ENCODE data around the gene CALML6. TPM values are rescaled to one million over a fixed set of nuclear protein-coding genes. Genes with fewer than 3 reads are reported as not detected.
"Not testable (repeated sequence)": the region's sequence is repeated elsewhere in the genome, so short reads cannot be mapped to it uniquely, and the experiment has no call there.

CALML6 gene, protein sequence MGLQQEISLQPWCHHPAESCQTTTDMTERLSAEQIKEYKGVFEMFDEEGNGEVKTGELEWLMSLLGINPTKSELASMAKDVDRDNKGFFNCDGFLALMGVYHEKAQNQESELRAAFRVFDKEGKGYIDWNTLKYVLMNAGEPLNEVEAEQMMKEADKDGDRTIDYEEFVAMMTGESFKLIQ
- total RNA-seq (2014; rRNA removed; shearing (Covaris generic)), result not detected in 2 replicates
- polyA plus RNA-seq (2015; cell fraction: cytosol; rRNA removed), result not detected in 2 replicates
- 0.18 TPM in 1 of 2 replicates, not detected in the other for polyA plus RNA-seq (2015; cell fraction: nucleus; rRNA removed)

DNA sequence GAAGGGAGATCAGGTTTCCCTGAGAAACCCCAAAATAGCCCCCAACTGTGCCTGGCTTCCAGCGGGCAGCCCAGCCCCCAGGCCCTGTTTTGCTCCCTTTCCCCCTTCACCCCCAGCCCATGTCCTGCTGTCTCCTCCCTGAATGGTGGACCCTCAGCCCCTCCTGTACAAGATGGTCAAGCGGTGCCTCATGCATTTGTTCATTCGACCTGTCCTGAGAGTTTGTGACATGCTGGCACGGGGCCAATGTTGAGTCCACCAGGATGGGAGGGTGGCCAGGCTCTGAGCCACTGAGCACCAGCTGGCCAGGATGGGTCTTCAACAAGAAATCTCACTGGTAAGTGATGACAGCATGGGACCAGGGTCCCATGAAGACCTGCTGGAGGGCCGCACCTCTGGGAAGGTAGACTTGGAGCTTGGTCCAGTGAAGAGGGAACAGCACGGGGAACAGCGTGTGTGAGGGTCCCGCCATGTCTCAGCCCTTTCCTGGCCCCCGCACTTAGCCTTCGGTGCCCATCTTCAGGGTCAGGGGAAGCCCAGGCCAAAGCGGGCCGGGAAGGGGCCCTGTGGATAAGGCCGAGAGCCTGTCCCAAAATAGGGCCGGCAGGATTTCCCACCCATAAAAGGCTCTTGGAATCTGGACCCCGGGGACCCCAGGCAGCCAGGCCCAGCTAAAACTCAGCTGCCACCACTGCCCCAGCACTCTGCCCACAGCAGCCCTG, at the start of gene CALML6:
Gene CALML6 (plus strand): TSS at position 290 of the 722 bp plus-strand sequence. CDS start 21 bp downstream, at position 311.
- no peak for DNase-seq (ENCODE audit: low read depth)

DNA sequence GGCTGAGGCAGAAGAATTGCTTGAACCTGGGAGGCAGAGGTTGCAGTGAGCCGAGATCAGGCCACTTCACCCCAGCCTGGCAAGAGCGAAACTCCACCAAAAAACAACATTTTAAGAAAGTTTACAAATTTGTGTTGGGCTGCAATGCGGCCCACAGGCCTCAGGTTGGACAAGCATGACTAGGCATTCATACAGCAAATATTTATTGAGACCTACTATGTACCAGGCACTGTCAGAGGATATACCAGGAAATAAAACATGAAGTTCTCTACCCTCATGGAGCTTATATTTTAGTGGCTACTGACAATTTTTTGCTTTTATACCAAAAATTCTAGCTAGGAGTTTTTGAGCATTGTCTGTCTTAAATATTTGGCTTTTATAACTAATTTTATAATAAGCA, 47.9 kb upstream of the CALML6 start:
- no peak for DNase-seq (ENCODE audit: low read depth)

DNA sequence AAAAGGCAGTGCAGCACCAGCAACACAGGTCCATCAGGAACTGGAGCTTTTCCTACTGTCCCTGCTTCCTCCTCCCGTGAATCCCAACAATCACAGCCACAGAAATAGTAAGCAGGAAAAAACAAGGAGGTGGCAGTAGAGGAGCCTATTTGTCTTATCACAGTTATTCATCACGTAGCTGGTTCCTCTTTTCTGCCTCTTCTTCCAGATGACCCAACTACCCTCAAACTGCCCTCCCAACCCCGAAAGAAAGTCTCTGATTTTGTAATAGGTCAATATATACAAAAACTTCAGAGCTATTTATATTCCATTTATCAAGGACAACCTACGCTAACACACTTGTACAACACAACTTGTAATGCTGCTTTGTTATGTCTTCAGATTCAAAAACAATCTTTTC, 45.6 kb upstream of the CALML6 start:
- DNase-seq (ENCODE audit: low read depth), result no peak

DNA sequence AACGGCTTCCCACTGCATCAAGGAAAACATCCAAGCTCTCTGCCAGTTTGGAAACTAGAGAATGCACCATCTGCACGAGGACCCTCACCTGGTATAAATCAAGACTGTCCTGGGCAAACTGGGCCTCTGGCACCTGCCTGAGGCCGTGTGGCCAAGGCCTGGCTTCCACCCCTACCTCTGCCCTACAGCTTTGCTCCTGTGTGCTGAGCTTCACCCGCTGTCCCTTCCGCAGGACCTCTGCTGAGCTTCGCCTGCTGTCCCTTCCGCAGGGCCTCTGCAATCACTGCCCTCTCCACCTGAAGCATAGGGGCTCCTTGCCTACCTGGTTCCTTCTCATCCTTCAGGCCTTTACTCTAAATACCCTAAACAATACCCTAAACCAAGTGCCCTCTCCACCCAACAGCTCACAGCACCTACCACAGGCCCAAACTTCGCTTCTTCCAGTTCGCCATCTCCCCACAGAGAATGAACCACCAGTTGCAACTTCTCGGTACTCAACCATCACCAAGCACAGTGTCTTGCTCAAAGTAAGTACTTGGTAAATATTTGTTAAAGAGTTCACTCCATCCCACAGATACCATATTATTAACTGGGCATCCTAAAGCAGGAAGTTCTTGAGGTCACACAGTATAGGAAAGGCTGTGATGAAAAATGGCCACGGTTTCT, 42.6 kb upstream of the CALML6 start:
- DNase-seq (ENCODE audit: low read depth), result no peak

DNA sequence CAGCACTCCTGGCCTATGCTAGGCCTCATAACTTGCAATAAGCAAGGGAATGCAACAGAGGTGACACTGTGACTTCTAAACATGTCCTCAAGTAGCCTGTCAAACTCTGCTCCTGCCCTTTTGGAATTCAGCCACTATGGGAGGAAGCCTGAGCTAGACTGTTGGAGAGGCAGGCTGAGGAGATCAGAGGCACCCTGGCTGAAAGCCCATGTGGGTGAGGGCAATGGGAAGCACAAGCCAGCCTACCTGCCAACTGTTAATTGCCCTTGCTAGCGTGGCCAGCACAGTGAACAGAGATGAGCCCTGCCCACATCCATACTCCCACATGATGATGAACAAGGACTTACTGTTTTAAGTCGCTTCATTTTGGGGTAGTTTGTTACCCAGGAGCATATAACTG, 41.9 kb upstream of the CALML6 start:
- DNase-seq (ENCODE audit: low read depth), result no peak

DNA sequence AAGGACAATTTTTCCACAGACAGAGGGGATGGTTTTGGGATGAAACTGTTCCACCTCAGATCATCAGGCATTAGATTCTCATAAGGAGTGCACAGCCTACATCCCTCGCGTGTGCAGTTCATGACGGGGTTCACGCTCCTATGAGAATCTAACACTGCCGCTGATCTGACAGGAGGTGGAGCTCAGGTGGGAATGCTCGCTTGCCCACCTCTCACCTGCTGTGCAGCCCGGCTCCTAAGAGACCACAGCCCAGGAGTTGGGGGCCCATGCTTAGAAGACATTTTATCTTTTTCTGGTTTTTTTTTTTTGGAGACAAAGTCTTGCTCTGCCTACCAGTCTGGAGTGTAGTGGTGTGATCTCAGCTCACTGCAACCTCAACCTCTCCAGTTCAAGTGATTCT, 40.2 kb upstream of the CALML6 start:
- DNase-seq (ENCODE audit: low read depth), result no peak

DNA sequence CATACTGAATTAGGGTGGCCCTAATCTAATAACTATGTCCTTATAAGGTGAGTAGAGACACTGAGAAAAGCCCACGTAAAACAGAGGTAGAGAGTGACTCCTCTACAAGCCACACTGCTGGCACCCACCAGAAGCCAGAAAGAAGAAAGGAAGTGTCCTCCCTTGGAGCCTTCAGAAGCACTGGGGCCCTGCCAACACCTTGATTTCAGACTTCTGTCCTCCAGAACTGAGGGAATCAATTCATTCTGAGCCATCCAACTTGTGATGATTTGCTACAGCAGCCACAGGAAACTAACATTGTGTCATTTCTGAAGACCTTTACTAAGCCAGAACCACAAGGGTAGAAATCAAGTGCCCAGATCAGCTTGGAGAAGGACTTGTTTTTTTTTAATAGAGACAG, 39.1 kb upstream of the CALML6 start:
- no peak for DNase-seq (ENCODE audit: low read depth)

DNA sequence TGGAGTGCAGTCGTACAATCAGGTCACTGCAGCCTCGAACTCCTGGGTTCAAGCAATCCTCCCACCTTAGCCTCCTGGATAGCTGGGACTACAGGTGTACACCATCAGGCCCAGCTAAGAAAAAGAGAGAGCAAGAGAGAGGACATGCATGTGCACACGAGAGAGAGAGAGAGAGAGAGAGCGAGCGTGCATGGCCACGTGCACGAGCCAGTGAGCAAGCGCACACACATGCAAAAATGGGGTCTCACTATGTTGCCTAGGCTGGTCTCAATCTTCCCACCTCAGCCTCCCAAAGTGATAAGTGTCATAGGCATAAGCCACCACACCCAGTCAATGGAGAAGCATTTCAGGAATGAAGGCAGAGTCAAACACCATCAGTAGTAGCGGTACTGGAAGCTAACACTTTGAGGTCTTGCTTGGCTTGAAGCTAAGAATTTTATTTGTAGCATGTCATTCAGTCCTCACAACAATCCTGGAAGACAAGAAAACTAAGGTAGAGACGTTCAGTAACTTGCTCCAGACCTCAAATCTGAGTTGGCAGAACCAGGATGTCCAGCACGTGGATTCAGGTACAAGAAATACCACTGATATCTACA, 38.6 kb upstream of the CALML6 start:
- DNase-seq (ENCODE audit: low read depth), result no peak

DNA sequence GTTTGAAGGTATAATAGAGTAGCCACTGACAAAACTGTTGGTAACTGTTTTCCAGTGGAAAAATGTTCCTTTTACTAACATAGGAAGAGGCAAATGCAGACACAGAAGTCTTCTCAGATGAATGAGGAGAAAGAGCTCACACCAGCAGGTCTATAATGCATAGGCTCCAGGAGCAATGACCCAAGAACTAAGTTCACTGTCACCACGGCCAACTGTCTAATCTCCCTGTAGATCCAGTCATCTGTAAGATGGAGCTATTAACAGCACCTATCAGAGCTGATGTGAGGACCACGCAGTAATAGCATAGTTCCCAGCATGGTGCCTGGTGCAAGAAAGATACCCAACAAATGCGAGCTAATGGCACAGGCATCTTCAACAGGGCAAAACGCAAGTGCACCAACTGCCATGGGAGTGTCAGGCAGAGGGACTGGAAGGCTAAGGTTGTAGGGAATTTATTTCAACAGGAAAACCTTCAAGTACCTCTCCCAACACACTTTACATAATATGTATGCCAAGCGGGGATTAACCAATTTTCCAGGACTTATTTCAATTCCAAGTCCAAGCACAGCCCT, 37.1 kb upstream of the CALML6 start:
- DNase-seq (ENCODE audit: low read depth), result no peak

DNA sequence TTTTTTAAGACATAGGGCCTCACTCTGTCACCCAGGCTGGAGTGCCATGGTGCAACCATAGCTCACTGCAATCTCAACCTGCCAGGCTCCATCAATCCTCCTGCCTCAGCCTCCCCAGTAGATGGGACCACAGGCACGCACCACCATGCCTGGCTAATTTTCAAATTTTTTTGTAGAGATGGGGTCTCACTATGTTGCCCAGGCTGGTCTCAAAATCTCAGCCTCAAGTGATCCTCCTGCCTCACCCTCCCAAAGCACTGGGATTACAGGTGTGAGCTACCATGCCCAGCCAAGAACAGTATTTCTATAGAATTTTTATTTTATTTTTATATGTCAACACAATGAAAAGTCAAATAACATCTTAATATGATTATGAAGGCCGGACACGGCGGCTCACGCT, 35.1 kb upstream of the CALML6 start:
- no peak for DNase-seq (ENCODE audit: low read depth)

DNA sequence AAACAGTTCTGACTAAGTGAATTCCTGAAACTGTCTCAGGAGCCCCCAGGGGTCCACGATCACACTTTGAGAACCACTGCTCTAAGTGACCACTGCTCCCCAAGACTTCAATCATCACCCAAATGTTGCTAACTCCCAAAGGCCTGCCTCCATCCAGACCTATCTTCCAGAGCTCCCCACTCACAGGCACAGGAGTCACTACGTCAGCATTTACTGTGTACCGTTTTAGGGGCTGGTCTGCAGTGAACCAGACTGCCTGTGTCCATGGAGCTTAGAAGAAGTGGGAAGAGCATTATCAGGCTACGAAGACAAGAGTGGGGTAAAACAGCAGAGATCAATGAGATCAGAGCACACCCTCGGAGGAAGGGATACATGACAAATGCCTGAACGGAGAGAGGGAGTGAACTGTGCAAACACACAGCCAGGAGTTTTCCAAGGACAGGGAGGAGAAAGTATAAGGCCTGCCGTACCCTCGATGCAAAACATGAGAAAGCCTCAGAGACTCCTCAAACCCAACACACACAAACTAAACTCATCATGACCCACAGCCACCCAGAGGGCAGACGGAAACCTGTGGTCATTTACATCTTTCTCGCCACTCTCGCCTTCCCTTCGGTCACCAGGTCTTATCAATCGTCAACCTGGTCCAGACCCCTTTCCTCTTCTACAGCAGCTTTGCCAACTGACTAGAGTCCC, 34.3 kb upstream of the CALML6 start:
- DNase-seq (ENCODE audit: low read depth), result no peak

DNA sequence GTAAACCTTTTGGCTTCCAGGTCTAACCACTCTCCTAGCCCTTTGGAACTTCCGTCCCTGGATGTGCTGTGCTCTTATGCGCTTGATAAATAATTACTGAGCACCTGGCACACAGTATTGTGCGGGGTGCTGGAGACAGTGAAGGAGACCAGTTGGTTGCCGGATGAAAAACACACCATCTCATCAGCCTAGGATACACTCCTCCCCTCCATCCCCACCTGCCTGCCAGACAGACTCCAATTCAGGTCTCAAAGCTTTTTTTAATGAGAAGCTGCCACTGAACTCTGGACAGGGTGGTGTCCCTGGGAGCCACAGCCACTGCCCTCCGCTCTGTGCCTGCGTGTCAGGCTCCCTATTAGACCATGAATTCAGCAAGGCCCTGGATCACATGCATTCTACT, 33.3 kb upstream of the CALML6 start:
- DNase-seq (ENCODE audit: low read depth), result no peak

DNA sequence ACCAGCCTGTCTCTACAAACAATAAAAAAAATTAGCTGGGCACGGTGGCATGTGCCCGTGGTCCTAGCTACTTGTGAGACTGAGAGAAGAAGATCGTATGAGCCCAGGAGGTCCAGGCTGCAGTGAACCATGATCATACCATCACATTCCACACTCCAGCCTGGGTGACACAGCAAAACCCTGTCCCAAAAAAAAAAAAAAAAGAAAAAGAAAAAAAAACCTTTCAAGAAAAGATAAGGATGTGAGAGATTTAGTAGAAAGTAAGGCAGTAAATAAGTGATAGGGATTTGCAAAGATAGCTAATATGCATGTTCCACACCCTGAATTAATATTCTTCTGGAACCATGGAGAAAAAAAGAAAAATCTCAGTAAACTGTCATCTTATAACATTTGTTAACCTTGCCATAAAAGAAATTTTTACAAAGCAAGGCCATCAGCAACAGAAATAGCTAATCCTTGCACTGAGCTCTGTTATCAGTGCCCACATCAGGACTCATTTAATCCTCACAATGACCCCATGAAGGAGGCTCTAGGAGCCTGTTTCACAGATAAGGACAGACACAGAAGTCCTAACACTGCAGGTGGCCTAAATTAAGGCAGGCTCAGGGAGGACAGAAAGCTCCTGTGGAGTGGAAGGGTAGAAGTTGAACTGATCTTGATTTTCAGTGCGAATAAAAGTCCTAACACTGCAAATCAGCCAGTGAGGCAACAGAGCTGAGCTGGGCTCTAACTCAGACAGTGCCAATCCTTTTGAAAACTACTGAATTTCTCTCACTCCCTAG, 31.8 kb upstream of the CALML6 start:
- DNase-seq (ENCODE audit: low read depth), result no peak

DNA sequence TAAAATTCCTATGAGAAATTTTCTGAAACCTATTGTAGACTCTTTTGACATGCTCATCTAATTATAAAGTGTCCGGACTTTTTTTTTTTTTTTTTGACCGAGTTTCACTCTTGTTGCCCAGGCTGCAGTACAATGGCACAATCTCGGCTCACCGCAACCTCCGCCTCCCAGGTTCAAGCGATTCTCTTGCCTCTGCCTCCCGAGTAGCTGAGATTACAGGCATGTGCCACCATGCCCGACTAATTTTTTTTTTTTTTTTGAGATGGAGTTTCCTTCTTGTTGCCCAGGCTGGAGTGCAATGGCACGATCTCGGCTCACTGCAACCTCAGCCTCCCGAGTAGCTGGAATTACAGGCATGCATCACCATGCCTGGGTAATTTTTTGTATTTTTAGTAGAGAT, 31.2 kb upstream of the CALML6 start:
- DNase-seq (ENCODE audit: low read depth), result not testable (repeated sequence)

DNA sequence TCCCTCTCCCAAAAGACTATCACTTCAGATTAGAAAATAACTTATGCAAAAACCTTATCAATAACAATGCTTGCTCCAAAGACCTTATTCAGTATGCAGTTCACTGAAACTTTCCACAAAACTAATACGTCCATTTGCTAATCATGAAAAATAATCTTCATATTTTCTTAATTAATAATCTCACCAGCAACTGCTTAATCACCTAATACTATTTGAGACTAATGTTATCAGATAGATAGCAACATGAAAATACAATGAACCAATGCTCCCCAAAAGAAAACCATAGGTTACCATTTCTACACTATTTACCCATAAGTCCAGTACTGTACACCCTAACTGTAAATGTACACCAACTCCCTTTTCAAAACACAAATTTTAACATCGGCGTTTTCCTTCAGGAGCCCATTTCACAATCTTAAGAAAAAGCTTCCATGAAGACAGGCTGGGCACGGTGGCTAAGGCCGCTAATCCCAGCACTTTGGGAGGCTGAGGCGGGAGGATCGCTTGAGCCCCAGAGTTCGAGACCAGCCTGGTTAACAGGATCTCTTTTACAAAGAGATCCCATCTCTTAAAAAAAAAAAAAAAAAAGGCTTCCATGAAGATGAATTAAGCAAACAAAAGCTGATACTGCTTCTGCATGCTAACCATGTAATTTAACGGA, 25.8 kb upstream of the CALML6 start:
- peak; percentile 22 for DNase-seq (ENCODE audit: low read depth)

DNA sequence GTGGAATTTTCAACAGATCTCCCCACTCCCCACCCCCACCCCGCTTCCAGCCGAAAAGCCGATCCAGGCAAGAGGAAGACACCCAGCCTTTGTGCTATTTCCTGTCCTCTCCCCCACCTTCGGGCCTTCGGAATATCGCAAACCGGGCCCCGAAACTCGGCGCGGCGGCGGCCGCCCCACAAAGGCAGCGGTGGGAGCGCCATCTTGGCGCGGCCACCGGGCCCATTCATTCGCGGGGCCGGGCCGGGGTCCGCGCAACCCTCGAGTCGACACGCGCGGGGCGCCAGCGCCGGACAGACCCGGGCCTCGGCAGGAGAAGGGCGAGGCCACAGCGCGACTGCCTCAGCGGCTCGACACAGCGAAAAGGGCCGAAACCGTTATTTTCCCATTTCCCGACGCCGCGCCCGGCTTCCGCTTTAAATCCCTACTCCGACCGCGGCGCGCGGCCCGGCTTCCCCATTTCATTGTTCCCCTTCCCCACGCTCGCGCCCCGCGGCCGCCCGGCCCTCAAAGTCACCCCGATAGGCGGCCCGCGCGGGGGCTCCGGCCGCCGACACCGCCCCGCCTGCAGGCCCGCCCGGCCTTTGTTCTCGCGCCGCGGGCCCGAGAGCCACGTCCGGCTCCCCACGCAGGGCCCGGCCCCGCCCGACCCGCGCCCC, 25.1 kb upstream of the CALML6 start:
- DNase-seq (ENCODE audit: low read depth), result peak; percentile 45

DNA sequence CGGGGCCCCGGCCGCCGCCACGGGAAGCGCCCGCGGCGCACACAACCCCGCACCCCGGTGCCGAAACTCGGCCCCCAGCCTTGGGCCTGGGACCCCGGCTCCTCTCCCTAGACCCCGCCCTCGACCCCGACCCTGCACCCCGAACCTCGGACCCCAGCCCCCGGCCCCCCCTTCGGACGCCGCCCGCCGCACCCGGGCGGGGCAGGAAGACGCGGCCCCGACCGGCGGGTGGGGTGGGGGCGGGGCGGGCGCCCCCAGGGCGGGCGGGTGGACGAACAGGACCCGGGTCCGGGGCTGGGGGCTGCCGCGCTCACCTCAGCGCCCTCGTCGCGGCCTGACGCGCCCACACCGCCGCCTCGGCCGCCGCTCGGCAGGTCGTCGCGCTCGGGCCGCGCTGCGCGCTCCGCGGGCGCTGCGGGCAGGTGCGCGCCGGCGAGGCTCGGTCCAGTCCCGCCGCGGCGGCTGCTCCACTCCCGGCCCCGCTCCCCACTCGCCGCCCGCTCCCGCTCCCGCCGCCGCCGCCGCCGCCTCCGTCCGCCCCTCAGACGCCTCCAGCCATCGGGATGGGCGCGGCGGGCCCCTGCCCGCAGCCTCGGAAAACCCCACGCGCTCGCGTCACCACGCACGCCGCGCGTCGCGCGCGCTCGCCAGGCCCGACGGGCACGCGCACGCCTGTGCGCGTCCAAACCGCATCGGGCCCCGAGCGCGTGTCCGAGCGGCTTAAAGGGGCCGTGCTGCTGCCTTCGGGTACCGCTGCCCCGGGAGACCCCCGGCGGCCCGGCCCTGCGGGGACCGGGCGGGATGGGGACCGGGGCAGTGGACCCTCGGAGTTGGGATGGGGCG, 24.3 kb upstream of the CALML6 start, which contains the start of gene GNB1:
Gene GNB1 (minus strand): TSS at position 582 of the 843 bp plus-strand sequence. CDS start 65,634 bp downstream, outside the sequence.
- peak; percentile 84 for DNase-seq (ENCODE audit: low read depth)

All from HT1080 (cell line).